GM12891 (cell line): ENCODE data around the gene CGB8.

Source experiments
- PAX5 ChIP-seq: IDR thresholded peaks from 2 replicates; pipeline ENCODE4 v1.6.1; 2011; ENCODE audit warnings: low read length, moderate library complexity, mild to moderate bottlenecking; ENCODE audit not compliant: insufficient read depth, severe bottlenecking
- POLR2A ChIP-seq: IDR thresholded peaks from 2 replicates; pipeline ENCODE4 v1.6.1; 2011; ENCODE audit warnings: low read depth, low read length, control low read depth
- POLR2AphosphoS5 ChIP-seq: IDR thresholded peaks from 2 replicates; pipeline ENCODE4 v1.6.1; 2011; ENCODE audit warnings: low read depth, low read length, control low read depth
- SPI1 ChIP-seq: IDR thresholded peaks from 2 replicates; pipeline ENCODE4 v1.6.1; 2011; ENCODE audit warnings: low read depth, low read length, control low read depth
- TAF1 ChIP-seq: IDR thresholded peaks from 2 replicates; pipeline ENCODE4 v1.6.1; 2011; ENCODE audit warnings: low read depth, low read length, control low read depth

DNA sequence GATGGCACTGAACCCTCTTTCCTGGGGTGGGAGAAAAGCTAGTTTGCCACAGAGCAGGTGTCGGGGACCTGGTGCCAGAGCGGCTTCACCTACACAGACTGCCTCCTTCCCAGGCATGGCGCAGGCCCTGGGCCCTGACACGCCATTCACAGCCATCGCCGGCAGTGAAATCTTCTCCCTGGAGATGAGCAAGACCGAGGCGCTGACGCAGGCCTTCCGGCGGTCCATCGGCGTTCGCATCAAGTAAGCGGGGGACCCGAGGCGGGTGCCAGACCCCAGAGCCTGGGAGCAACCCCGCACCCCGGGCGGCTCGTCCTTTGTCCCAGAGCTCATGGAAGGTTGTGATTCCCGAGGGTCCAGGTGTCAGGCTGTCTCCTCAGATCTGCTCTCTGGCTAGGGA, 42.0 kb downstream of the CGB8 start:
- TF ChIP-seq POLR2A (no peak), TAF1 (no peak), POLR2AphosphoS5 (no peak), PAX5 (no peak), SPI1 (no peak)
